ENCODE data around the gene MAD1L1.

Gene MAD1L1

GRCh38 chr7:1953199-1954190, 279.2 kb downstream of the MAD1L1 start:
- no peak overlapping the region for H2AFZ ChIP-seq (ENCODE audit: insufficient read depth, low read length, poor library complexity)
- H4K91ac ChIP-seq (ENCODE audit: low read depth, low read length), result no peak overlapping the region
- H2AK5ac ChIP-seq (ENCODE audit: low read length), result no peak overlapping the region
- H3K4me3 ChIP-seq (ENCODE audit: low read depth, low read length), result no peak overlapping the region
- no peak overlapping the region for H2BK12ac ChIP-seq (ENCODE audit: low read length)
- DNase-seq, result no peak
- WGBS (ENCODE audit: extremely low coverage, insufficient coverage, insufficient read length), result no CpG with 5 or more reads among the region's 45 CpGs
- no peaks in the 10 kb centered on the region for H3K79me2 ChIP-seq (ENCODE audit: control insufficient read depth, insufficient read depth, low read length, poor library complexity)
- H3K18ac ChIP-seq (ENCODE audit: low read length), result no peak overlapping the region
- H2BK120ac ChIP-seq (ENCODE audit: insufficient read depth, low read length, poor library complexity), result no peak overlapping the region
- no peaks in the 10 kb centered on the region for H3K79me1 ChIP-seq (ENCODE audit: low read length)
- H3K9ac ChIP-seq (ENCODE audit: low read length), result no peak overlapping the region
- no peak overlapping the region for H2BK5ac ChIP-seq (ENCODE audit: low read depth, low read length, poor library complexity)
- no peak overlapping the region for H3K4me2 ChIP-seq (ENCODE audit: low read length)
- H3K36me3 ChIP-seq (ENCODE audit: control insufficient read depth in 1 of 2, insufficient read depth in 2 of 2, low read length in 2 of 2), result peaks cover 0 to 7% of the 10 kb centered on the region in 2 experiments
- no peak overlapping the region for H3K27ac ChIP-seq (ENCODE audit: low read depth, low read length)
- peaks cover 2% of the 10 kb centered on the region for H3K9me3 ChIP-seq (ENCODE audit: insufficient read depth, low read depth, low read length)
- H4K12ac ChIP-seq (ENCODE audit: low read depth, low read length), result no peak overlapping the region
- H3K14ac ChIP-seq (ENCODE audit: low read length), result no peak overlapping the region
- no peak overlapping the region for H3K4ac ChIP-seq (ENCODE audit: low read depth, low read length)
- H4K8ac ChIP-seq (ENCODE audit: low read depth, low read length), result no peak overlapping the region
- no peaks in the 10 kb centered on the region for H3K27me3 ChIP-seq (ENCODE audit: insufficient read depth, low read length)
- no peak overlapping the region for H3K23ac ChIP-seq (ENCODE audit: low read length)
- peaks cover 0 to 2% of the 10 kb centered on the region in 2 experiments for H3K4me1 ChIP-seq (ENCODE audit: control insufficient read depth in 1 of 2, insufficient read depth in 2 of 2, low read length in 2 of 2)

- H3K4me2 ChIP-seq (ENCODE audit: low read length), result no peak overlapping the region
- no peak overlapping the region for H4K91ac ChIP-seq (ENCODE audit: low read depth, low read length)
- WGBS (ENCODE audit: extremely low coverage, insufficient coverage, insufficient read length), result no CpG with 5 or more reads among the region's 15 CpGs
- no peaks in the 10 kb centered on the region for H3K79me1 ChIP-seq (ENCODE audit: low read length)
- H3K9me3 ChIP-seq (ENCODE audit: insufficient read depth, low read depth, low read length), result peaks cover 2% of the 10 kb centered on the region
- H3K18ac ChIP-seq (ENCODE audit: low read length), result no peak overlapping the region
- no peaks in the 10 kb centered on the region for H3K79me2 ChIP-seq (ENCODE audit: control insufficient read depth, insufficient read depth, low read length, poor library complexity)
- H2AK5ac ChIP-seq (ENCODE audit: low read length), result no peak overlapping the region
- H2BK120ac ChIP-seq (ENCODE audit: insufficient read depth, low read length, poor library complexity), result no peak overlapping the region
- H3K4me3 ChIP-seq (ENCODE audit: low read depth, low read length), result no peak overlapping the region
- no peak overlapping the region for H3K14ac ChIP-seq (ENCODE audit: low read length)
- H3K27ac ChIP-seq (ENCODE audit: low read depth, low read length), result no peak overlapping the region
- peaks cover 0 to under 1% of the 10 kb centered on the region in 2 experiments for H3K4me1 ChIP-seq (ENCODE audit: control insufficient read depth in 1 of 2, insufficient read depth in 2 of 2, low read length in 2 of 2)
- H2BK12ac ChIP-seq (ENCODE audit: low read length), result no peak overlapping the region
- H3K36me3 ChIP-seq (ENCODE audit: control insufficient read depth in 1 of 2, insufficient read depth in 2 of 2, low read length in 2 of 2), result peaks cover 0 to 7% of the 10 kb centered on the region in 2 experiments
- no peak for DNase-seq
- no peak overlapping the region for H3K23ac ChIP-seq (ENCODE audit: low read length)
- no peak overlapping the region for H4K12ac ChIP-seq (ENCODE audit: low read depth, low read length)
- H3K27me3 ChIP-seq (ENCODE audit: insufficient read depth, low read length), result no peaks in the 10 kb centered on the region
- H2AFZ ChIP-seq (ENCODE audit: insufficient read depth, low read length, poor library complexity), result no peak overlapping the region
- no peak overlapping the region for H3K9ac ChIP-seq (ENCODE audit: low read length)
- H4K8ac ChIP-seq (ENCODE audit: low read depth, low read length), result no peak overlapping the region
- H2BK5ac ChIP-seq (ENCODE audit: low read depth, low read length, poor library complexity), result no peak overlapping the region
- no peak overlapping the region for H3K4ac ChIP-seq (ENCODE audit: low read depth, low read length)
These were observed 280.0 kb downstream of the MAD1L1 start for GRCh38 chr7:1952781-1953180.

GRCh38 chr7:1952169-1952760, 280.5 kb downstream of the MAD1L1 start:
- H4K91ac ChIP-seq (ENCODE audit: low read depth, low read length), result no peak overlapping the region
- no peak overlapping the region for H3K18ac ChIP-seq (ENCODE audit: low read length)
- no peaks in the 10 kb centered on the region for H3K79me2 ChIP-seq (ENCODE audit: control insufficient read depth, insufficient read depth, low read length, poor library complexity)
- no CpG with 5 or more reads among the region's 28 CpGs for WGBS (ENCODE audit: extremely low coverage, insufficient coverage, insufficient read length)
- no peak overlapping the region for H3K14ac ChIP-seq (ENCODE audit: low read length)
- no peak overlapping the region for H3K23ac ChIP-seq (ENCODE audit: low read length)
- H2BK120ac ChIP-seq (ENCODE audit: insufficient read depth, low read length, poor library complexity), result no peak overlapping the region
- H2BK12ac ChIP-seq (ENCODE audit: low read length), result no peak overlapping the region
- no peak overlapping the region for H3K4me3 ChIP-seq (ENCODE audit: low read depth, low read length)
- no peaks in the 10 kb centered on the region for H3K4me1 ChIP-seq (ENCODE audit: control insufficient read depth in 1 of 2, insufficient read depth in 2 of 2, low read length in 2 of 2)
- DNase-seq, result no peak
- H3K4me2 ChIP-seq (ENCODE audit: low read length), result no peak overlapping the region
- H3K9ac ChIP-seq (ENCODE audit: low read length), result no peak overlapping the region
- peaks cover 2% of the 10 kb centered on the region for H3K9me3 ChIP-seq (ENCODE audit: insufficient read depth, low read depth, low read length)
- no peak overlapping the region for H2AFZ ChIP-seq (ENCODE audit: insufficient read depth, low read length, poor library complexity)
- H3K27me3 ChIP-seq (ENCODE audit: insufficient read depth, low read length), result no peaks in the 10 kb centered on the region
- no peak overlapping the region for H4K12ac ChIP-seq (ENCODE audit: low read depth, low read length)
- no peak overlapping the region for H3K27ac ChIP-seq (ENCODE audit: low read depth, low read length)
- no peak overlapping the region for H2BK5ac ChIP-seq (ENCODE audit: low read depth, low read length, poor library complexity)
- no peak overlapping the region for H3K4ac ChIP-seq (ENCODE audit: low read depth, low read length)
- H2AK5ac ChIP-seq (ENCODE audit: low read length), result no peak overlapping the region
- peaks cover 0 to 6% of the 10 kb centered on the region in 2 experiments for H3K36me3 ChIP-seq (ENCODE audit: control insufficient read depth in 1 of 2, insufficient read depth in 2 of 2, low read length in 2 of 2)
- no peaks in the 10 kb centered on the region for H3K79me1 ChIP-seq (ENCODE audit: low read length)
- no peak overlapping the region for H4K8ac ChIP-seq (ENCODE audit: low read depth, low read length)

GRCh38 chr7:1951600-1951999, 281.1 kb downstream of the MAD1L1 start:
- H4K91ac ChIP-seq (ENCODE audit: low read depth, low read length), result no peak overlapping the region
- H3K4me2 ChIP-seq (ENCODE audit: low read length), result no peak overlapping the region
- H2BK120ac ChIP-seq (ENCODE audit: insufficient read depth, low read length, poor library complexity), result no peak overlapping the region
- no peak overlapping the region for H3K23ac ChIP-seq (ENCODE audit: low read length)
- H3K4ac ChIP-seq (ENCODE audit: low read depth, low read length), result no peak overlapping the region
- WGBS (ENCODE audit: extremely low coverage, insufficient coverage, insufficient read length), result no CpG with 5 or more reads among the region's 17 CpGs
- H2AFZ ChIP-seq (ENCODE audit: insufficient read depth, low read length, poor library complexity), result no peak overlapping the region
- H2BK12ac ChIP-seq (ENCODE audit: low read length), result no peak overlapping the region
- no peak overlapping the region for H3K27ac ChIP-seq (ENCODE audit: low read depth, low read length)
- no peak overlapping the region for H4K12ac ChIP-seq (ENCODE audit: low read depth, low read length)
- H3K79me2 ChIP-seq (ENCODE audit: control insufficient read depth, insufficient read depth, low read length, poor library complexity), result no peaks in the 10 kb centered on the region
- H2BK5ac ChIP-seq (ENCODE audit: low read depth, low read length, poor library complexity), result no peak overlapping the region
- no peak overlapping the region for H3K14ac ChIP-seq (ENCODE audit: low read length)
- H3K18ac ChIP-seq (ENCODE audit: low read length), result no peak overlapping the region
- no peak overlapping the region for H4K8ac ChIP-seq (ENCODE audit: low read depth, low read length)
- peaks cover 0 to 4% of the 10 kb centered on the region in 2 experiments for H3K36me3 ChIP-seq (ENCODE audit: control insufficient read depth in 1 of 2, insufficient read depth in 2 of 2, low read length in 2 of 2)
- H3K4me3 ChIP-seq (ENCODE audit: low read depth, low read length), result peak overlapping the region; percentile 18
- no peaks in the 10 kb centered on the region for H3K79me1 ChIP-seq (ENCODE audit: low read length)
- no peak overlapping the region for H3K9ac ChIP-seq (ENCODE audit: low read length)
- no peak overlapping the region for H2AK5ac ChIP-seq (ENCODE audit: low read length)
- H3K9me3 ChIP-seq (ENCODE audit: insufficient read depth, low read depth, low read length), result peaks cover 5% of the 10 kb centered on the region
- no peak for DNase-seq
- no peaks in the 10 kb centered on the region for H3K27me3 ChIP-seq (ENCODE audit: insufficient read depth, low read length)
- H3K4me1 ChIP-seq (ENCODE audit: control insufficient read depth in 1 of 2, insufficient read depth in 2 of 2, low read length in 2 of 2), result no peaks in the 10 kb centered on the region

Measured in trophoblast cell (in vitro differentiated cells and primary cell).